Gastrocnemius medialis (tissue), 4 donors: ENCODE results near the gene LAMC3. TPM values are rescaled to one million over a fixed set of nuclear protein-coding genes. Genes with fewer than 3 reads are reported as not detected.

ENCODE experiments used
- ATAC-seq, 2 donors: fragments of 150-250 bp; one replicate each; pipeline ENCODE4 v1.9.1; 2016
- DNase-seq, 2 donors: peaks; one replicate each; pipeline ENCODE4 v3.0.0-alpha.2; 2019
- H3K27ac ChIP-seq, 4 donors: fragments of 200-600 bp; sonication (generic); 1 replicate in 1 of 4; 2 replicates in 3 of 4; pipeline ENCODE4 v1.5.1; 2016 to 2018; ENCODE audit warnings: mild to moderate bottlenecking in 2 of 4, moderate library complexity in 1 of 4
- H3K27me3 ChIP-seq, 3 donors: fragments of 200-600 bp; sonication (generic) in 2 of 3; 1 replicate in 1 of 3; 2 replicates in 2 of 3; pipeline versions ENCODE4 v1.5.1 to v1.6.0; 2016 to 2019; ENCODE audit warnings: mild to moderate bottlenecking in 1 of 3, moderate library complexity in 1 of 3
- H3K36me3 ChIP-seq, 2 donors: fragments of 200-600 bp; sonication (generic) in 1 of 2; one replicate each; pipeline ENCODE4 v1.5.1; 2017 to 2018
- H3K4me1 ChIP-seq, 2 donors: fragments of 200-600 bp; sonication (generic) in 1 of 2; one replicate each; pipeline ENCODE4 v1.5.1; 2016 to 2017; ENCODE audit warnings: mild to moderate bottlenecking in 2 of 2
- H3K4me3 ChIP-seq, 4 donors: fragments of 200-600 bp; sonication (generic) in 3 of 4; 1 replicate in 1 of 4; 2 replicates in 3 of 4; pipeline ENCODE4 v1.5.1; 2016 to 2019; ENCODE audit warnings: mild to moderate bottlenecking in 2 of 4
- H3K9me3 ChIP-seq, 3 donors: fragments of 200-600 bp; sonication (generic) in 2 of 3; 1 replicate in 1 of 3; 2 replicates in 2 of 3; pipeline ENCODE4 v1.5.1; 2016 to 2019
- POLR2A ChIP-seq, 2 donors: fragments of 450-650 bp; IDR thresholded peaks; one replicate each; pipeline ENCODE4 v1.6.1; 2017; ENCODE audit warnings: antibody characterized with exemption in 2 of 2, mild to moderate bottlenecking in 2 of 2, moderate library complexity in 2 of 2
- in situ Hi-C, 4 donors: fragments of 200-750 bp; cut with MboI; loops; one replicate each; pipeline versions ENCODE4 v1.15.0 to v1.8.0; 2017; ENCODE audit warnings: low sequenced_read_pairs in 4 of 4
- intact Hi-C: fragments of 100-400 bp; cut with DNase I; formaldehyde crosslinking; loops from one replicate; pipeline ENCODE4 v1.15.1; 2023; ENCODE audit warnings: low total_unique reads
- total RNA-seq, 4 donors: library from RNA; depleted of rRNA; stranded (reverse); fragments of >200 nt; gene quantifications; one replicate each; pipeline versions ENCODE4 v1.1.0 to v1.2.3, GENCODE V29; 2016
- TF ChIP-seq, protein P1 (sequence below), 5 experiments: fragments of 450-650 bp in 3 of 5; fragments of 200-600 bp in 2 of 5; sonication (generic) in 2 of 5; IDR thresholded peaks in 4 of 5; conservative IDR thresholded peaks in 1 of 5; 1 replicate in 4 of 5; 2 replicates in 1 of 5; pipeline ENCODE4 v1.5.1; 2016 to 2019; ENCODE audit warnings: antibody characterized with exemption in 5 of 5, mild to moderate bottlenecking in 3 of 5, moderate library complexity in 3 of 5

LAMC3 gene
- total RNA-seq, 4 donors from 2014 or later = 0.07 to 1.5 (median 0.72) TPM

DNA sequence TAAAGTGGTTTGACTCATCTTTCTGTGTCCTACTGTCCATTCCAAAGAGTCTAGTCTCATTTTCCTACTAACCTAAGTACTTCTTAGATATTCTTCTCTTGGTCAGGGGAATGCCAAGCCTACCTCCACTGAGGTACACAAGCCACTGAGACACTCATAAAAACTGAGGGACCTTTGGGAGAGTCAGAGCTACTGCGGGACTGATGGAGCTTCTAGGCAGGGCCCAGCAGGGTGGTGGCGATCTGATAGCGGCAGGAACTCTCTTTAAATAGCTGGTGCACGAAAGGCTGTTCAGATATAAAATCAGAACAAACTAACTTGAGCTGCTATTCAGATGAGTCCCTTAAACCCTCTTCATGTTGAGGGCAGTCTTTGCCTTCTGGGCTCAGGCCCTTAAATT, 131.1 kb downstream of the LAMC3 start:
- in situ Hi-C loops = loop anchor here in 1 of 4 donors (25.0 kb wide), 1 partner anchor 1147 kb away; no protein-coding TSS in a partner anchor
- no peaks in the 10 kb centered on the region for H3K9me3 ChIP-seq
- intact Hi-C loops = no loop called here
- TF ChIP-seq, protein P1, sequence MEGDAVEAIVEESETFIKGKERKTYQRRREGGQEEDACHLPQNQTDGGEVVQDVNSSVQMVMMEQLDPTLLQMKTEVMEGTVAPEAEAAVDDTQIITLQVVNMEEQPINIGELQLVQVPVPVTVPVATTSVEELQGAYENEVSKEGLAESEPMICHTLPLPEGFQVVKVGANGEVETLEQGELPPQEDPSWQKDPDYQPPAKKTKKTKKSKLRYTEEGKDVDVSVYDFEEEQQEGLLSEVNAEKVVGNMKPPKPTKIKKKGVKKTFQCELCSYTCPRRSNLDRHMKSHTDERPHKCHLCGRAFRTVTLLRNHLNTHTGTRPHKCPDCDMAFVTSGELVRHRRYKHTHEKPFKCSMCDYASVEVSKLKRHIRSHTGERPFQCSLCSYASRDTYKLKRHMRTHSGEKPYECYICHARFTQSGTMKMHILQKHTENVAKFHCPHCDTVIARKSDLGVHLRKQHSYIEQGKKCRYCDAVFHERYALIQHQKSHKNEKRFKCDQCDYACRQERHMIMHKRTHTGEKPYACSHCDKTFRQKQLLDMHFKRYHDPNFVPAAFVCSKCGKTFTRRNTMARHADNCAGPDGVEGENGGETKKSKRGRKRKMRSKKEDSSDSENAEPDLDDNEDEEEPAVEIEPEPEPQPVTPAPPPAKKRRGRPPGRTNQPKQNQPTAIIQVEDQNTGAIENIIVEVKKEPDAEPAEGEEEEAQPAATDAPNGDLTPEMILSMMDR (IDR thresholded peaks at IDR 0.05 in 4 of 5, conservative IDR thresholded peaks at IDR 0.05 in 1 of 5) = no peak
- TF ChIP-seq POLR2A (IDR thresholded peaks at IDR 0.05) = no peak
- no peaks in the 10 kb centered on the region for H3K4me1 ChIP-seq
- H3K4me3 ChIP-seq = no peak overlapping the region
- no peaks in the 10 kb centered on the region for H3K27me3 ChIP-seq
- no peak for DNase-seq
- H3K36me3 ChIP-seq = peaks cover 0 to 97% of the 10 kb centered on the region in 2 donors
- ATAC-seq = no peak
- H3K27ac ChIP-seq = no peak overlapping the region

DNA sequence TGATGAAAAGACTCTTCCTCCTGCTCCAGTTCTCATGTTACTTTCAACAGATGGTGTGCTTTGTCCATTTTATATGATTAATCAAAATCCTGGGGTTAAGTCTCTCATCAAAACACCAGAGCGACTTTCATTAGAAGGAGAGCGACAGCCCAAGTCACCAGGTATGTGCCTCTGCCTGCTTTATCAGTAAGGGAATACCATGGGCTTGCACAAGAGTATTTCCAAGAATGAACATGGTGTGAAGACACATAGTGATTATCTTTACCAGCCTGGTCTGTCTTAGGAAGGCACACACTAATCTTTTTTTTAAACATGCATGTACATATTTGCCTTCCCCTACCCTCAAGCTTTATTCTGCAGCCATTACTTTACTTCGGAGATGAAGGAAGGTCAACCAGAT, 131.6 kb downstream of the LAMC3 start:
- in situ Hi-C loops = loop anchor here in 1 of 4 donors (25.0 kb wide), 1 partner anchor 1147 kb away; no protein-coding TSS in a partner anchor
- ATAC-seq = no peak
- Histone ChIP-seq H3K9me3 (no peaks in the 10 kb centered on the region), H3K27me3 (no peaks in the 10 kb centered on the region), H3K4me1 (no peaks in the 10 kb centered on the region), H3K36me3 (peaks cover 0 to 97% of the 10 kb centered on the region in 2 donors), H3K4me3 (no peak overlapping the region), H3K27ac (no peak overlapping the region)
- no peak for TF ChIP-seq POLR2A (IDR thresholded peaks at IDR 0.05)
- TF ChIP-seq, protein P1 (IDR thresholded peaks at IDR 0.05 in 4 of 5, conservative IDR thresholded peaks at IDR 0.05 in 1 of 5) = no peak
- intact Hi-C loops = no loop called here
- no peak for DNase-seq

DNA sequence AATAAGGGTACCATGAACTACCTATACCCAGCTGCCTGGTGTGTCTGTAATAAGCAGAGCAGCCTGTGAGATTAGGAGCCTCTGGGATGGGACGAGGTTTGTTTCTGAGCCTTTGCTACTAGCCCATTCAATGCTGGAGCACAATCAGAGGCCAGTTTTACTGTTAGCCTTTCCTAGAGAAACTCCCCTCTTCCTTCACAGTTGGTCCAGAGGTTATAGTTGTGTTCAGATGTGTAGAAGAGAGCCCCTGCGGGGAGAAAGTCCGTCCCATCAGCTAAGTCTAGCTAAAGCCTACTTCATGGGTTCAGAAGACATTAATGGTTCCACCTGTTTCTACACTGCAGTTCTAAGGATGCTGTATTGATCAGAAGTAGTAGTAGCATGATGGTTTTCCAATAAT, 133.2 kb downstream of the LAMC3 start:
- intact Hi-C loops (no loop called here), in situ Hi-C loops (loop anchor here in 1 of 4 donors (25.0 kb wide), 1 partner anchor 1145 kb away; no protein-coding TSS in a partner anchor)
- Histone ChIP-seq H3K4me3 (no peak overlapping the region), H3K36me3 (peaks cover 0 to 97% of the 10 kb centered on the region in 2 donors), H3K4me1 (no peaks in the 10 kb centered on the region), H3K9me3 (no peaks in the 10 kb centered on the region), H3K27ac (no peak overlapping the region), H3K27me3 (no peaks in the 10 kb centered on the region)
- no peak for DNase-seq
- TF ChIP-seq, protein P1 (IDR thresholded peaks at IDR 0.05 in 4 of 5, conservative IDR thresholded peaks at IDR 0.05 in 1 of 5) = no peak
- TF ChIP-seq POLR2A (IDR thresholded peaks at IDR 0.05) = no peak
- no peak for ATAC-seq

Other genes starting within 250 kb of the LAMC3 start
- 10 to 100 TPM; 22.8 to 55.5 (median 28.5) TPM for gene ABL1, start 173.9 kb upstream of the LAMC3 start, total RNA-seq
- gene QRFP, start 112.4 kb upstream of the LAMC3 start, total RNA-seq = not detected
- gene FIBCD1, start 69.9 kb upstream of the LAMC3 start, total RNA-seq = not detected
- 10 to 100 TPM in 1 of 4 donors, 1 to 10 TPM in 3; 7.5 to 10.6 (median 8.9) TPM for gene AIF1L, start 87.4 kb downstream of the LAMC3 start, total RNA-seq
- 10 to 100 TPM; 24.2 to 47.5 (median 29.9) TPM for gene NUP214, start 116.4 kb downstream of the LAMC3 start, total RNA-seq